KMS-11 (cell line): ENCODE results near the gene FOXN3.

Source experiments
- H2AFZ ChIP-seq: fragments of 200-600 bp; sonication (generic); 2 replicates; pipeline ENCODE4 v1.6.1; 2016; ENCODE audit warnings: antibody characterized with exemption, mixed run types, low read depth
- H3K27ac ChIP-seq: fragments of 200-600 bp; sonication (generic); 2 replicates; pipeline ENCODE4 v1.6.1; 2016; ENCODE audit warnings: mild to moderate bottlenecking, mixed run types
- H3K27me3 ChIP-seq: fragments of 200-600 bp; sonication (generic); 2 replicates; pipeline ENCODE4 v1.6.1; 2017; ENCODE audit warnings: mild to moderate bottlenecking, low read depth, mixed run types, moderate library complexity; ENCODE audit not compliant: insufficient read depth
- H3K36me3 ChIP-seq: fragments of 200-600 bp; sonication (generic); 2 replicates; pipeline ENCODE4 v1.6.1; 2017; ENCODE audit warnings: mild to moderate bottlenecking, mixed run types; ENCODE audit not compliant: insufficient read depth
- H3K4me1 ChIP-seq: fragments of 200-600 bp; sonication (generic); 2 replicates; pipeline ENCODE4 v1.6.1; 2016; ENCODE audit warnings: mild to moderate bottlenecking, low read depth, mixed run types; ENCODE audit not compliant: poor library complexity, severe bottlenecking
- H3K4me2 ChIP-seq: fragments of 200-600 bp; sonication (generic); 2 replicates; pipeline ENCODE4 v1.7.0; 2016; ENCODE audit warnings: mild to moderate bottlenecking, mixed run types
- H3K4me3 ChIP-seq: fragments of 200-600 bp; sonication (generic); IDR thresholded peaks from 2 replicates; pipeline ENCODE4 v1.6.1; 2017; ENCODE audit warnings: low read depth, low read length, mixed read lengths; ENCODE audit not compliant: insufficient read depth
- H3K79me2 ChIP-seq: fragments of 200-600 bp; sonication (generic); 2 replicates; pipeline ENCODE4 v1.6.1; 2016; ENCODE audit warnings: low read depth, mixed run types; ENCODE audit not compliant: insufficient read depth
- H3K9ac ChIP-seq: fragments of 200-600 bp; sonication (generic); 2 replicates; pipeline ENCODE4 v1.6.1; 2016; ENCODE audit warnings: mild to moderate bottlenecking, mixed run types
- H4K20me1 ChIP-seq: fragments of 200-600 bp; sonication (generic); 2 replicates; pipeline ENCODE4 v1.6.1; 2016; ENCODE audit warnings: mild to moderate bottlenecking, mixed run types; ENCODE audit not compliant: insufficient read depth
- CTCF ChIP-seq: fragments of 200-600 bp; sonication (generic); conservative IDR thresholded peaks from 2 replicates; pipeline ENCODE4 v1.6.1; 2017; ENCODE audit warnings: low read depth, mild to moderate bottlenecking, antibody characterized with exemption, low read length, moderate library complexity, mixed read lengths

FOXN3 gene

GRCh38 chr14:89239023-89239422 lies 178.0 kb downstream of the FOXN3 start:
- no peaks in the 10 kb centered on the region for H4K20me1 ChIP-seq
- no peaks in the 10 kb centered on the region for H3K79me2 ChIP-seq
- H3K4me1 ChIP-seq, result no peaks in the 10 kb centered on the region
- H2AFZ ChIP-seq, result no peak overlapping the region
- H3K9ac ChIP-seq, result no peak overlapping the region
- H3K4me2 ChIP-seq, result no peak overlapping the region
- H3K27me3 ChIP-seq, result no peaks in the 10 kb centered on the region
- no peak overlapping the region for H3K27ac ChIP-seq
- TF ChIP-seq CTCF, result no peak
- H3K36me3 ChIP-seq, result no peaks in the 10 kb centered on the region
- no peak overlapping the region for H3K4me3 ChIP-seq

GRCh38 chr14:89237921-89238529 lies 179.0 kb downstream of the FOXN3 start:
- no peaks in the 10 kb centered on the region for H3K36me3 ChIP-seq
- H3K27me3 ChIP-seq, result no peaks in the 10 kb centered on the region
- H3K4me1 ChIP-seq, result no peaks in the 10 kb centered on the region
- H3K4me2 ChIP-seq, result no peak overlapping the region
- no peak overlapping the region for H3K27ac ChIP-seq
- no peak; the same call in 1 of the 2 replicates for TF ChIP-seq CTCF
- H3K4me3 ChIP-seq, result no peak overlapping the region
- H3K79me2 ChIP-seq, result no peaks in the 10 kb centered on the region
- no peak overlapping the region for H2AFZ ChIP-seq
- H4K20me1 ChIP-seq, result no peaks in the 10 kb centered on the region
- no peak overlapping the region for H3K9ac ChIP-seq

GRCh38 chr14:89236851-89237250 lies 180.2 kb downstream of the FOXN3 start:
- no peaks in the 10 kb centered on the region for H4K20me1 ChIP-seq
- H3K27me3 ChIP-seq, result no peaks in the 10 kb centered on the region
- H3K79me2 ChIP-seq, result no peaks in the 10 kb centered on the region
- no peak overlapping the region for H2AFZ ChIP-seq
- H3K4me3 ChIP-seq, result no peak overlapping the region
- H3K4me2 ChIP-seq, result no peak overlapping the region
- no peak for TF ChIP-seq CTCF
- H3K27ac ChIP-seq, result no peak overlapping the region
- H3K36me3 ChIP-seq, result no peaks in the 10 kb centered on the region
- no peaks in the 10 kb centered on the region for H3K4me1 ChIP-seq
- H3K9ac ChIP-seq, result no peak overlapping the region

- Histone ChIP-seq H3K4me3 (no peak overlapping the region), H3K4me2 (no peak overlapping the region), H4K20me1 (no peaks in the 10 kb centered on the region), H3K27me3 (no peaks in the 10 kb centered on the region), H3K79me2 (no peaks in the 10 kb centered on the region), H3K4me1 (no peaks in the 10 kb centered on the region), H3K9ac (no peak overlapping the region), H3K27ac (no peak overlapping the region), H2AFZ (no peak overlapping the region), H3K36me3 (no peaks in the 10 kb centered on the region)
- TF ChIP-seq CTCF, result no peak
These were observed 183.8 kb downstream of the FOXN3 start for GRCh38 chr14:89233184-89233583.
